ENCODE measurements around the gene POR.

The POR gene

GRCh38 chr7:75948179-75948578 lies 33.2 kb downstream of the POR start:
- no peak for TF ChIP-seq CTCF (IDR thresholded peaks at IDR 0.05; ENCODE audit: low read length, missing control alignments)
- H3K4me3 ChIP-seq (replicated peaks; ENCODE audit: low read depth, low read length), result no peak overlapping the region
- no peak for DNase-seq (ENCODE audit: low read depth)

- H3K4me3 ChIP-seq (replicated peaks; ENCODE audit: low read depth, low read length), result no peak overlapping the region
- no peak for TF ChIP-seq CTCF (IDR thresholded peaks at IDR 0.05; ENCODE audit: low read length, missing control alignments)
- DNase-seq (ENCODE audit: low read depth), result no peak
These were observed 35.2 kb downstream of the POR start for GRCh38 chr7:75950111-75950681.

- peak; percentile 87 for DNase-seq (ENCODE audit: low read depth)
These were observed 36.6 kb downstream of the POR start for GRCh38 chr7:75951506-75951905.

GRCh38 chr7:75953431-75953830 lies 38.5 kb downstream of the POR start:
- H3K4me3 ChIP-seq (replicated peaks; ENCODE audit: low read depth, low read length), result no peak overlapping the region
- DNase-seq (ENCODE audit: low read depth), result no peak
- no peak for TF ChIP-seq CTCF (IDR thresholded peaks at IDR 0.05; ENCODE audit: low read length, missing control alignments)

More at GRCh38 chr7:75951506-75951905, 36.6 kb downstream of the POR start:
- H3K4me3 ChIP-seq (replicated peaks; ENCODE audit: low read depth, low read length), result no peak overlapping the region
- no peak for TF ChIP-seq CTCF (IDR thresholded peaks at IDR 0.05; ENCODE audit: low read length, missing control alignments)

- no peak for DNase-seq (ENCODE audit: low read depth)
- no peak overlapping the region for H3K4me3 ChIP-seq (replicated peaks; ENCODE audit: low read depth, low read length)
- no peak for TF ChIP-seq CTCF (IDR thresholded peaks at IDR 0.05; ENCODE audit: low read length, missing control alignments)
These were observed 39.0 kb downstream of the POR start for GRCh38 chr7:75953931-75954330.

- TF ChIP-seq CTCF (IDR thresholded peaks at IDR 0.05; ENCODE audit: low read length, missing control alignments), result no peak
- no peak overlapping the region for H3K4me3 ChIP-seq (replicated peaks; ENCODE audit: low read depth, low read length)
- DNase-seq (ENCODE audit: low read depth), result no peak
These were observed 40.5 kb downstream of the POR start for GRCh38 chr7:75955331-75955955.

All from fibroblast of pulmonary artery (primary cell).